HepG2 (cell line): Measurements from ENCODE around the gene TUBA4B. TPM values are rescaled to one million over a fixed set of nuclear protein-coding genes. Genes with fewer than 3 reads are reported as not detected.

Experiments
- CEBPG ChIP-seq: IDR thresholded peaks from 2 replicates; pipeline ENCODE4 v1.6.1; 2016
- EED ChIP-seq: sonication (generic); formaldehyde crosslinking; IDR thresholded peaks from 2 replicates; pipeline ENCODE4 v1.5.0; 2020; ENCODE audit warnings: mild to moderate bottlenecking, missing genetic modification reagents
- NBN ChIP-seq: fragments of 450-650 bp; conservative IDR thresholded peaks from 2 replicates; pipeline ENCODE4 v1.6.1; 2017
- NCOA1 ChIP-seq: sonication (generic); formaldehyde crosslinking; IDR thresholded peaks from 2 replicates; pipeline ENCODE4 v1.9.0; 2021; ENCODE audit warnings: missing genetic modification reagents
- NFAT5 ChIP-seq: sonication (generic); formaldehyde crosslinking; IDR thresholded peaks from 2 replicates; pipeline ENCODE4 v1.4.0; 2020; ENCODE audit warnings: missing genetic modification reagents
- RBM22 ChIP-seq: fragments of 200-400 bp; formaldehyde crosslinking; optimal IDR thresholded peaks from 2 replicates; pipeline ENCODE3; 2017; ENCODE audit warnings: mild to moderate bottlenecking, low read length, moderate library complexity
- SMAD3 ChIP-seq: sonication (generic); formaldehyde crosslinking; IDR thresholded peaks from 2 replicates; pipeline ENCODE4 v1.4.0; 2020; ENCODE audit warnings: missing genetic modification reagents
- SNRNP70 ChIP-seq: fragments of 200-400 bp; formaldehyde crosslinking; IDR thresholded peaks from 2 replicates; pipeline ENCODE4 v1.6.1; 2017; ENCODE audit warnings: mild to moderate bottlenecking, low read depth, low read length, moderate library complexity
- SOX6 ChIP-seq, 2 experiments: fragments of 450-650 bp in 1 of 2; sonication (generic) in 1 of 2; formaldehyde crosslinking in 1 of 2; IDR thresholded peaks; 2 replicates each; pipeline versions ENCODE4 v1.4.0 to v1.6.1; 2017 to 2020; ENCODE audit warnings: antibody characterized with exemption in 1 of 2, mild to moderate bottlenecking in 1 of 2, missing genetic modification reagents in 1 of 2
- SP1 ChIP-seq, 2 experiments: fragments of 450-650 bp in 1 of 2; sonication (generic) in 1 of 2; formaldehyde crosslinking in 1 of 2; IDR thresholded peaks; 2 replicates each; pipeline versions ENCODE4 v1.4.0 to v1.6.1; 2016 to 2020; ENCODE audit warnings: missing genetic modification reagents in 1 of 2
- STAG1 ChIP-seq: sonication (generic); formaldehyde crosslinking; IDR thresholded peaks from 2 replicates; pipeline ENCODE4 v1.4.0; 2020; ENCODE audit warnings: missing genetic modification reagents
- THAP11 ChIP-seq: IDR thresholded peaks from 2 replicates; pipeline ENCODE4 v1.6.1; 2016; ENCODE audit warnings: missing biosample characterization, missing genetic modification reagents
- ZBTB42 ChIP-seq: sonication (generic); formaldehyde crosslinking; IDR thresholded peaks from 2 replicates; pipeline ENCODE4 v1.5.0; 2020; ENCODE audit warnings: mild to moderate bottlenecking, missing genetic modification reagents
- ZFP62 ChIP-seq: sonication (generic); formaldehyde crosslinking; IDR thresholded peaks from 2 replicates; pipeline ENCODE4 v1.4.0; 2020; ENCODE audit warnings: missing genetic modification reagents
- ZKSCAN8 ChIP-seq: IDR thresholded peaks from 2 replicates; pipeline ENCODE4 v1.6.1; 2016; ENCODE audit warnings: borderline replicate concordance, missing genetic modification reagents, missing compliant biosample characterization
- ZNF230 ChIP-seq: sonication (generic); formaldehyde crosslinking; IDR thresholded peaks from 2 replicates; pipeline ENCODE4 v1.4.0; 2020; ENCODE audit warnings: mild to moderate bottlenecking, missing genetic modification reagents
- ZNF274 ChIP-seq: sonication (generic); formaldehyde crosslinking; IDR thresholded peaks from 2 replicates; pipeline ENCODE4 v1.5.1; 2020; ENCODE audit warnings: mild to moderate bottlenecking, missing genetic modification reagents
- ZNF33B ChIP-seq: sonication (generic); formaldehyde crosslinking; IDR thresholded peaks from 2 replicates; pipeline ENCODE4 v1.5.1; 2020; ENCODE audit warnings: mild to moderate bottlenecking, missing genetic modification reagents
- ZNF569 ChIP-seq: sonication (generic); formaldehyde crosslinking; IDR thresholded peaks from 2 replicates; pipeline ENCODE4 v1.5.0; 2020; ENCODE audit warnings: mild to moderate bottlenecking, missing genetic modification reagents, moderate library complexity, borderline replicate concordance
- ZNF672 ChIP-seq: sonication (generic); formaldehyde crosslinking; IDR thresholded peaks from 2 replicates; pipeline ENCODE4 v1.8.1; 2022; ENCODE audit warnings: missing genetic modification reagents
- polyA plus RNA-seq, 8 experiments: library from polyadenylated mRNA; depleted of rRNA in 3 of 8; stranded (reverse) in 7 of 8; unstranded in 1 of 8; fragments of >200 nt; fragmentation: Illumina TruSeq in 4 of 8; extraction: Trizol in 4 of 8; gene quantifications; 2 replicates each; pipeline versions ENCODE4 v1.2.1 to v1.2.3, GENCODE V29; 2011 to 2016; ENCODE audit warnings: low read depth in 4 of 8, missing spikeins in 1 of 8, mixed read lengths in 1 of 8; ENCODE audit not compliant: insufficient read depth in 1 of 8
- total RNA-seq, 5 experiments: library from RNA; depleted of rRNA; stranded (reverse); fragments of >200 nt; fragmentation: Illumina TruSeq; extraction: Trizol; gene quantifications; 2 replicates each; pipeline ENCODE4 v1.2.3, GENCODE V29; 2016; ENCODE audit warnings: low read depth in 1 of 5
- TF ChIP-seq, protein P1 (sequence below): sonication (generic); formaldehyde crosslinking; IDR thresholded peaks from 2 replicates; pipeline ENCODE4 v1.8.1; 2023; ENCODE audit warnings: mild to moderate bottlenecking, missing genetic modification reagents, borderline replicate concordance

Gene TUBA4B
- total and polyA plus RNA-seq, 2 of the 13 experiments (the other 11 are each of a cell fraction or from before 2014, with no cell fraction given): 0.18 to 0.22 TPM

GRCh38 chr2:219277703-219278654 is 24.9 kb downstream of the TUBA4B start (continued):
- TF ChIP-seq SOX6 (IDR thresholded peaks at IDR 0.05) (no peak), SOX6 (CRISPR knock-in tag; IDR thresholded peaks at IDR 0.05) (peak; percentile 50), EED (CRISPR knock-in tag) (0 out of 2 replicates have a peak, but pooled peaks have one; percentile 48), RBM22 (no peak), SNRNP70 (no peak), ZNF569 (CRISPR knock-in tag) (no peak), CEBPG (CRISPR knock-in tag) (0 out of 2 replicates have a peak, but pooled peaks have one; percentile 20), NFAT5 (no peak; the same call in 1 of the 2 replicates), ZNF230 (CRISPR knock-in tag) (0 out of 2 replicates have a peak, but pooled peaks have one; percentile 55), SMAD3 (peak; percentile 49; the same call in 1 of the 2 replicates), ZFP62 (CRISPR knock-in tag) (no peak), ZKSCAN8 (CRISPR knock-in tag) (peak; percentile 26; the same call in 1 of the 2 replicates), SP1 (IDR thresholded peaks at IDR 0.05) (no peak), SP1 (CRISPR knock-in tag; IDR thresholded peaks at IDR 0.05) (0 out of 2 replicates have a peak, but pooled peaks have one; percentile 15), ZNF672 (no peak), NBN (no peak), NCOA1 (CRISPR knock-in tag) (no peak), STAG1 (peak; percentile 73), THAP11 (CRISPR knock-in tag) (peak; percentile 67), ZBTB42 (0 out of 2 replicates have a peak, but pooled peaks have one; percentile 49), ZNF274 (peak; percentile 60), ZNF33B (peak; percentile 33; the same call in 1 of the 2 replicates)
- TF ChIP-seq, protein P1, sequence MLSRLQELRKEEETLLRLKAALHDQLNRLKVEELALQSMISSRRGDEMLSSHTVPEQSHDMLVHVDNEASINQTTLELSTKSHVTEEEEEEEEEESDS: no peak
